Stimulated activated CD8-positive, alpha-beta memory T cell treated with anti-CD3 and anti-CD28 coated beads, Interleukin-4, amount 100 ng/mL, for 1 hour (primary cell): ENCODE results near the gene ATP2A1.

Experiments used
- DNase-seq, 2 donors: peaks; one replicate each; pipeline ENCODE4 v3.0.0-alpha.2; 2020; ENCODE audit warnings: low read depth in 2 of 2, low spot score in 1 of 2

ATP2A1 gene

DNA sequence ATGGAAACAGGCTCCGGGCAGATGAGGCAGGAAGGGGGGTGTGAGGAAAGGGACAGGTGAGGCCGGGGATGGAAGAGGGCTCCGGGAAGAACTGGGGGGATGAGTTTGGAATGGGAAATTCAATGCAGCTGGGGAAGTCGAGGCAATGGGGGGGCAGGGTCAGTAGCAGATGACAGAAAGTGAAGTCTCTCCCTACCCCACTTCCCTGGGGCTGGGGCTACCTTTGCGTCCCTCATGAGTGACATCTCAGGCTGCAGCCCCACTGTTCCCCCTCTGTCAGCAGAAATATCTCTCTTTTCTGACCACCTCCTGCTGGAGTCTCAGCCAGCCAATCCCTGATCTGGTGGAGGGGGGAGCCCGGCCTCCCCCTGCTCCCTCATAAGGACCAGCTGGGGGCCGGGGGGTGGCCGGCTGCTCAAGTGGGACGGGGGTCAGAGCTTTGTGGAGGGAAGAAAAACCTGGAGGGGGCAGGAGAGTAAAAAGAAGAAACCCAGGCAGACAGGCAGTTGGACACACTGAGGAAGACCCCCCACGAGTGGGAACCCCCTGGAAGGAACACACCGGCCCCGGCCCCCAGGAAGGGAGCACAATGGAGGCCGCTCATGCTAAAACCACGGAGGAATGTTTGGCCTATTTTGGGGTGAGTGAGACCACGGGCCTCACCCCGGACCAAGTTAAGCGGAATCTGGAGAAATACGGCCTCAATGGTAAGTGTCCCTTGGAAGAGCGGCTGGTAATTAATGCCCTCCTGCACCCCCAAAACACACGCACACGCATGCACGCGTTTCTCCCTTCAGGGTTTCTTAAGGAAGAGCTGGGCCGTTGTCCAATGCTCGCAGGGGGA is at the start of gene ATP2A1:
TSS of gene ATP2A1 (plus strand) at position 406 of the 844 bp plus-strand sequence. CDS start at position 590, 184 bp downstream.
- no peak for DNase-seq

DNA sequence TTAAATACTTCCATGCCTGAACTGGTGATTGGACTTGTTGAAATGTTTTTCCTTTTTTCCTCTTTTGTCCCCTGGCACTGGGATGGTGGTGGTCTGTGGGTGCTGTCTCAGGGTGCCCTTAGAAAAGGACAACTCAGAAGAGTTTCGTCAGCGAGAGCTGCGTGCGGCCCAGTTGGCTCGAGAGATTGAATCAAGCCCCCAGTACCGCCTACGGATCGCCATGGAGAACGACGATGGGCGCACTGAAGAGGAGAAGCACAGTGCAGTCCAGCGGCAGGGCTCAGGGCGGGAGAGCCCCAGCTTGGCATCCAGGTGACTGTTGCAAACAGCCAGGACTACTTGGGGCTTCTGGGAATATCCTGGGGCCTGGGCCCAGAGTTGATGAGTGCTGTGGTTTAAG is 48.5 kb upstream of the ATP2A1 start:
- no peak for DNase-seq

DNA sequence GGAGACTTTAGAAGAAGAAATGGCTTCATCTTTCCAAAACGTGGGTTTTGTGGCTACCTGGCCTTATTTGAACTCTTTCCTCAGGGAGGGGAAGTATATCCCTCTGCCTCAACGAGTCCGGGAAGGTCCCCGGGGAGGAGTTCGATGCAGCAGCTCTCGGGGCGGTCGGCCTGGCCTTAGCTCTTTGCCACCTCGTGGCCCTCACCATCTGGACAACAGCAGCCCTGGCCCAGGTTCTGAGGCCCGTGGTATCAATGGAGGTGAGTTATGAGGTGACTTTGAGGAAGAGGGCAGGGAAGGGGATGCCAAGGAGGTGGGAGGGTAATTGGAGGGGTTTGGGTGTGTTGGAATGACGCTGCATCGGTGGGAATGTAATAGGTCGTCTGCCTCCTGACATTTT is 47.8 kb upstream of the ATP2A1 start:
- no peak for DNase-seq

DNA sequence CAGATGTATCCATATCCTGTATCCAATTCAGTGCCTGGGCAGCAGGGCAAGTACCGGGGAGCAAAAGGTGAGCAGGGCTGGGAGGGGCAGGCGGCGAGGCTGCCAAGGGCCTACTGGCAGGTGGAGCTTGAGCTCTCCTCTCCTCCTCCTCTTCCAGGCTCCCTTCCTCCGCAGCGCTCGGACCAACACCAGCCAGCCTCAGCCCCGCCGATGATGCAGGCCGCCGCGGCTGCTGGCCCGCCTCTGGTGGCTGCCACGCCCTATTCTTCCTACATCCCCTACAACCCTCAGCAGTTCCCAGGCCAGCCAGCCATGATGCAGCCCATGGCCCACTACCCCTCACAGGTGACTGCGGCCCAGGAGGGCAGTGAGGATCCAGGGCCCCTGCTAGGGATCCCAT is 43.9 kb upstream of the ATP2A1 start:
- DNase-seq = no peak

DNA sequence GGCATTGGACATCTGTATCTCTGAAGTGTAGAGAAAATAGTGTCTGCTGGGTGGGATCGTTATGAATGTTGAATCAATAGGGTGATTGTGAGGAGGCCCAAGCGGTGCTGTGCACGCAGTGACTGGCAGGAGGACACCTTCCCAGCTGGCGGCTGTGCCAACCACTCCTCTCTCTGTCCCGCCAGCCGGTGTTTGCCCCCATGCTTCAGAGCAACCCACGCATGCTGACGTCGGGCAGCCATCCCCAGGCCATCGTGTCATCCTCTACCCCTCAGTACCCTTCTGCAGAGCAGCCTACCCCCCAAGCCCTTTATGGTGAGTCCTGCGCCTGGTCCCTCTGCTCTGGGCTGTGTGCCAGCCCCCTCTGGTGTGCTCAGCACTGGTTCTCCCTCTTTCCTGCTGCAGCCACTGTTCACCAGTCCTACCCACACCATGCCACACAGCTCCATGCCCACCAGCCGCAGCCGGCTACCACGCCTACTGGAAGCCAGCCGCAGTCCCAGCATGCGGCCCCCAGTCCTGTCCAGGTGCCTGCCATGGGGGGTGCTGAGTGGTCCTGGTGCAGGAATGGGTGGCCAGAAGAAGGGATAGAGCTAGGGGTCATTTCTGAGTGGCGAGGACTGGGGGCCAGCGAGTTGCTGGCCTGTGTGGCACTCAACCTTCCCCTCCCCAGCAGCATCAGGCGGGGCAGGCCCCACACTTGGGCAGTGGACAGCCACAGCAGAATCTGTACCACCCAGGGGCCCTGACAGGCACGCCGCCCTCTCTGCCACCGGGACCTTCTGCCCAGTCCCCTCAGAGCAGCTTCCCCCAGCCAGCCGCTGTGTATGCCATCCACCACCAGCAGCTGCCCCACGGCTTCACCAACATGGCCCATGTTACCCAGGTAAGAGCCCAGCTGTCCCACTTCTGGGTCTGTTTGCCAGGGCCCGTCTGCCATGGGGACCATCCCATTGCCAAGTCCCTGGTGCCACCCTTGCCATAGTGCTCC is 43.1 kb upstream of the ATP2A1 start:
- DNase-seq = no peak

DNA sequence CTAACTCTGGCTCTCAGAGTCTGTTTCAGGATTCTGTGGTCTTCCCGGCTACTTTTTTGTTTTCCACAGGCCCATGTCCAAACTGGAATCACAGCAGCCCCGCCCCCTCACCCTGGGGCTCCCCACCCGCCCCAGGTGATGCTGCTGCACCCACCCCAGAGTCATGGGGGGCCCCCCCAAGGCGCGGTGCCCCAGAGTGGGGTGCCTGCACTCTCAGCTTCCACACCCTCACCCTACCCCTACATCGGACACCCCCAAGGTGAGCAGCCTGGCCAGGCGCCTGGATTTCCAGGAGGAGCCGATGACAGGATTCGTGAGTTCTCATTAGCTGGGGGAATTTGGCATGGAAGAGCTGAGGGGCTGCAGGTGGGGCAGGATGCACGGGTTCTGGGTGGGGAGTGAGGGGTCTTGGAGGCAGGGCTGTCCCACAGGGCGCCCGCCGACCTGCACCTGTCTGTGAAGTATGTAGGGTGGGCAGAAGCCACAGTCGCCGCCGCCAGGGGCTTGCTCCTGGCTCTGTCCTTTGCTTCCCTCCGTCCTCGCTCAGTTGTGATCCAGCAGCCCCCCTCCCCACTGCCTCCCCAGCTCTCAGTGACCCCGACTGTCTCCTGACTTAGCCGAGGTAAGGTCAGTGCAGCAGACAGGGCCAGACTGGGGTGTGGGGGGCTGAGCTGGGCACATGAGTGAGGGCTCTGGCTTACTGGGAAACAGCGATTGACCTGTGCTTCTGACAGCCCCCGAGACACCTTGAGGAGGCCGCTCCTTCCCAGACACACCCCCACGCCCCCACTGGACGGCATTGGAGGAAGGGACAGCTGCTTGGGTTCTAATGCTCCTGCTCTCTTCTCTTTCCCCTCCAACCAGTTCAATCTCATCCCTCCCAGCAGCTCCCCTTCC is 42.2 kb upstream of the ATP2A1 start:
- no peak for DNase-seq

DNA sequence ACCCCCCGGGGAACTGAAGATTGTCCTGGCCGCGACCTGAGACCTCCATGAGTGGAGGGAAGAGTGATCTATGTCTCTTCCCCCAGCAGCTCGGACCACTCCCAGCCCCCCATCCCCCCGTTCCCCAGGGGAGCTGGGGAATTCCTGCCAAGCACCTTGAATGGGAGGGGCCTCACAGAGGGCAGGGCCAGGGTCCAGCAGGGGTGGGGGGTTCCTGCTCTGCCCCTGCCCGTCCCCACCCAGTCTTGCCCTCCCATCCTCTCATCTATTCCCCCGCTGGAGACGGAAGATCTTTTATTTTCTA is 41.6 kb upstream of the ATP2A1 start:
- DNase-seq = no peak

DNA sequence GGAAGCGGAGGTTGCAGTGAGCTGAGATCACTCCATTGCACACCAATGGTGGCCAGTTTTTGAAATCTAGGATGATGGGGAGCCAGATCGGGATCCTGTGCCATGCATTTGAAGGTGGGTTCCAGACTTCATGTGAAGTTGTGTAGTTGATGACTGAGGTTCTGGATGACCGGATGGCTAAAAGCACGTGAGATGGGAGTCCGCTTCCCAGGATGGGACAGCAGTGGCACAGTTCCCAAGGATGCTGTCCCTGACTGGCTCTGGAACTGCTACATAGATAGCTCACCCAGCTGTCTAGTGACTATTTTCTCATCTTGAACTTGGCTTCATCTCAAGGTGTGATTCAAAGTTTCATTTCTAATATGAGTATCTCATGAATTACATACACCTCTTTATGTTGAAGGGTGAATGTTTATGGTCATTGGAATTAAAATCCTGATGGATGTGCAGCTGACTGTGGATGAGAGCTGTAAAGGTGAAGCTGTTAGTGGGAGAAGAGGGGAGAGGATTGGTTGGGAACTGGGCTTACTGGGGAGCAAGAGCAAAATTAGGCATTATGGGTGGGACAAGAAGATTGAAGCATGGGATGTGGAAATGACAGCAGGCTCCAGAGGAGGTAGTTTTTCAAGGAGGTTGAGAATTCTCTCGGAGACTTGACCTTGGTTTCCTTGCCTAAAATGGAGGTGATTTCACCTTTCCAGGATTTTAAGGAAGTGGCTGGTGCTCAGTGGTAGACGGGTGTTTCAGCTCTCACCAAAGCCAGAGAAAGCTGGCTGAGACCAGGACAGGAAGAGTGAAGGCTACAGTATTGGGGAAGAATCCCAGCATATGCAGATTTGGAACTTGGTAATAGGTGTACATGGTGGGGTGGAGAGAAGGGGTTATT is 40.4 kb upstream of the ATP2A1 start:
- no peak for DNase-seq

DNA sequence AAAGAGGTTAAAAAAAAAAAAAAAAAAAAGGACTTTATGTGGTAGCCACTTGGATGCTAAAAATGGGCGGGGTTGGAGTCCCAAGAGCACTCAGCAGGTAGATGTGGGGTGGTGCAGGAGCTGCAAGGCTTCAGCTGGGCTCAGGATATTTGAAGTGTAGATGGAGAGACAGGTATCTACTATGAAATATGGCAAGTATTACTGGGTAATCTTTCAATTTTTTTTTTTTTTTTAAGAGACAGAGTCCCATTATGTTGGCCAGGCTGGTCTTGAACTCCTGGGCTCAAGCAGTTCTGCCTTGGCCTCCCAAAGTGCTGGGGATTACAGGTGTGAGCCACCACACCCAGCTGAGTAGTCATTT is 39.8 kb upstream of the ATP2A1 start:
- no peak for DNase-seq

DNA sequence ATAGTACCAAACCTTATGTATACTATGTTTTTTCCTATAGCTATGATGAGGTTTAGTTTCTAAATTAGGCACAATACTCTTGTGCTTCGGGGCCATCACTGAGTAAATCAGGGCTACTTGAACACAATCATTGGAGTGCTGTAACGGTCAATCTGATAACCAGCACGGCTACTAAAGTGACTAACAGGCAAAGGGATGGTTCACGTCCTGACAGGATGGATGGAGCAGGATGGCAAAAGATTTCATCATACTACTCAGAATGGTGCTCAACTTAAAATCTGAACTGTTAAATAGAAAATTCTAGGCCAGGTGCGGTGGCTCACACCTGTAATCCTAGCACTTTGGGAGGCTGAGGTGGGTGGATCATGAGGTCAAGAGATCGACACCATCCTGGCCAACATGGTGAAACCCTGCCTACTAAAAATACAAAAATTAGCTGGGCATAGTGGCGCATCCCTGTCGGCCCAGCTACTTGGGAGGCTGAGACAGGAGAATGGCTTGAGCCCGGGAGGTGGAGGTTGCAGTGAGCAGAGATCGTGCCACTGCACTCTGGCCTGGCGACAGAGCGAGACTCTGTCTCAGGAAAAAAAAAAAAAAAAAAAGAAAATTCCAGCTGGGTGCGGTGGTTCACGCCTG is 39.2 kb upstream of the ATP2A1 start:
- no peak for DNase-seq

DNA sequence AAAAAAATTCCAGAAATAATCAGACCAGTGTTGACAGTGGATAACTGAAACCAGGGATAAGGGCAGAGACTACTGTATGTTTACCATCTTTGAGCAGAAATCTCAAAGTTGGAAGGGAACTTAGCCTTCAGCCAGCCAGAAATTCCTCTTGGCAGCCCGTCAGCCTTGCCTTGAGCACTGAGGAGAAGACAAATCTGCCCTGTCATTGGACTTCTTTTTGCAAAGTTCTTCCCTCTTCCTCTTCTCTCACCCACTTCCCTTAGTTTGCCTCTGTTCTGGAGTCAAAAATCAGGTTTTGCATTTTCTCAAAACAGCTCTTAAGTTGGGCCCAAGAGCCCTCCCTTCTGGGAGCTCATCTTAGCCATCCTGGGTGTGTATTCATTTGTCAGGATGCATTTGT is 38.4 kb upstream of the ATP2A1 start:
- DNase-seq = no peak

DNA sequence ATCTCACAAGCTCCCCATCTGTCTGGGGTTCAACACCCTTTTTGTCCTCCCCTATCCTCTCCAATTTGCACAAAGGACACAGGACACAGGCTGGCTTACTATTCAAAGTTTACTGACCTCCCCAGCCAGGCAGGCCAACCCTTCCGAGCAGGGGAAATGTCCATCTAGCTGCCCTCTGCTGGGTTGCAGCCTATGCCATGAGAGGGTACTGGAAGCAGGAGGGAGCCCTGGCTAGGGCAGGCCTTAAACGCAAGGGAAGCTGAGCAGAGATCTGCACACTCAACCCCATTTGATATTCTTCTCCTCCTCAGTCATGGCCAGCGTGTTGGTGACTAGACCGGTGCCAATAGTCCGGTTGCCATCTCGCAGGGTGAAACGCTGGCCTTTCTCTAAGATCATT is 35.6 kb upstream of the ATP2A1 start:
- DNase-seq = no peak

DNA sequence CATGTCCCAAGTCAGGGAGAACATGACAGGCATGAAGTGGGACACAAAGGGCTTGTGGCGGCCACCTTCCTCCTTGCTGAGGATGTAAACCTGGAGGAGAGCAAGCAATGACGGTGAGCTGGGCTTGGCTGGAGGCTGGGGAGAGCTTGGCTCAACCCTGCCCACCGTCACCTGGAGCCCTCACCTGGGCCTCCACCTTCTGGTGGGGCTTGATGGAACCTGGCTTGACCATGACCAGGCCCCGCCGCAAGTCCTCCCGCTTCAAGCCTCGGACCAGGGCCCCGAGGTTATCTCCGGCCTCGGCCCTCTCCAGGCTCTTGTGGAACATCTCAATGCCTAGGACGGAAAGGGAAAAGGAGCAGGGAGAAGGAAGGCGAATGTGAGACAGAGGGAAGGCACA is 34.5 kb upstream of the ATP2A1 start:
- DNase-seq = no peak

DNA sequence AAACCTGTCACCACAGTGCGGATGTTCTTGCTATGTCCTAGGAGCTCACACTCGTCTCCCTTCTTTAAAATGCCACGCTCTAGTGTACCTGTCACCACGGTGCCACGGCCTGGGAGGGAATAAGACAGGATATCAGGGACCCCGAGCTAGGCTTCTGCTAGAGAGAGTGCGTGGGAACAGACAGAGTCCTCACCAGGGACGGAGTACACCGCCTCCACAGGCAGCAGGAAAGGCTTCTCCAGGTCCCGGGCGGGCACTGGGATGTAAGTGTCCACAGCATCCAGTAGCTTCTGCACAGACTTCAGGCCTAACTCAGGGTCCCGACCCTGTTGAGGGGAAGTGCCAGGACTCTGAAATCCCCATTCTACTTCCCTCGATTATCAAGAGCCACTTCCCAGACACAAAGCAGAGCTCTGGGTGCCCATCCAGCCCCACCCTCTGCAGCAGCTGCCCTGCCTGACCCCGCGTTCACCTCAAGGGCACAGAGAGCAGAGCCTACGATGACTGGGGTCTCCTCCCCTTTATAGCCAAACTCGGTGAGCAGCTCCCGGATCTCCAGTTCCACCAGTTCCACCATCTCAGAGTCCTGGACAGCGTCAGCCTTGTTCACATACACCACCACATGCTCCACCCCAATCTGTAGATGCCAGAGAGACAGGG is 33.9 kb upstream of the ATP2A1 start:
- DNase-seq = no peak

DNA sequence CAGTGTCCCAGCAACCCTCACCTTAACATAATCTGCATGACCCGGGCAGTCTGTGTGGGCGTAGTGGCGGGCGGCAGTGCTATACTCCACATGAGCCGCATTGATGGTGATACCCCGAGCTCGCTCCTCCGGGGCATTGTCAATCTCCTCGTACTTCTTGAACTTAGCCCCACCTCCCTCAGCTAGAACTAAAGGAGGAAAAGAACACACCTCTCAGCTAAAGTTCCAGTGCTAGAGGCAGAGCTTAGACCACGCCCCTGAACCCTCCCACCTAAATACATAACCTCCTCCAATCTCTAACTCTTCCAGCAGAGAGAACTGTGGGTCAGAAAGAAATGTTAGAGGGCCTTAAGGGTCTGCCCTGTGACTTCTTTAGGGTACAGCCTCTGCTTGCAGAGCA is 33.0 kb upstream of the ATP2A1 start:
- no peak for DNase-seq

DNA sequence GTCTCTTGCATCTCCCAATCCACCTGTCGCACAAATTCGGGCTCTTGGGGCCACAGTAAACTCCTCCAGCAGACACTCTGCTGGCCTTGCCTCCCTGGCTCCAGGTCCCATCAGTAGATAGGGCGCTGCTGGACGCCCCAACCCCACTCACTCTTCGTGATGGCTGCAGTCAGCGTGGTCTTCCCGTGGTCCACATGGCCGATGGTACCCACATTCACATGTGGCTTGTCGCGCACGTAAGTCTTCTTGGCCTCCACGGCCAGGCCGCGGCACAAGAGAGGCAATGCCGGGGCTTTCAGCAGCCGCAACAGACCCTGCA is 32.6 kb upstream of the ATP2A1 start:
- no peak for DNase-seq

DNA sequence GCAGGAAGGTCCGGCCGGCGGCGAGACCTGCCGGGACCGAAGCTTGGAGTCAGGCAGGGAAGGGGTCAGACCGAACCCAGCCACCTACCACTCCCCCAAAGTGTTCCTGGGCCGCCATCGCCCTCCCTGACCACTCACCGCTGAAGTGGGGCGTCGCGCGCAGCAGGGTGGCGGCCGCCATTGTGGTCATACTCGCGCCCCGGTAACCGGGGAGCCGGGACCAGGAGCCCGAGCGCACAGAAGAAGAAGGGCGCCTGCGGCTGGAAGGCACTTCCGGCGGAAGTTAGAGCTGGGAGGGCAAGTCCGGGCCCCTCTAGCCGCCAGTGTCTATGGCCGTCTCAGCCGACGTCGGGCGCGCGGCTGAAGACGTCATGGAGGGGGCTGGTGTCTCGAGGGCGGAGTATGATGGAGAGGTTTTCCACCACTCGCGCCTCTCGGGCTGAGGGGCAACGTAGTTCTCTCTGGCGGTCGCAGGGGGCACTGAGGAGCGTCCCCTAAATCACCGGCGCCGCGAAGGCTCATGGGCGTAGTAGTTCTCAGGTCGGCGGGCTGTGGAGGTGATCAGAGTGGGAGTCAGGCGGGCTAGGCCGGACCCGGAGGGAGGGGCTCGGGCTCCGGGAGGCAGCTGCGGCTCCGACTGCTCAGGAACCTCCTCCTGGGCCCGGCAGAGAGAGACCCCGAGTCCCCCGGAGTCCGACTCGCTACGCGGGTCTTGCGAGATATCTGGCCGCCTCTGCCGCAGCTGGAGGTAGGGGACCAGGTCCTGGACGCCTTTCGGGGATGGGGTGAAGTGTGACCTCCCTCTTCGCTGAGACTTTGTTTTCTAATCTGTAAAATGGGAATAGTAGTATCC is 32.0 kb upstream of the ATP2A1 start, which contains the start of gene TUFM:
TSS of gene TUFM (minus strand) at position 269 of the 853 bp plus-strand sequence. CDS start at position 190, 79 bp downstream.
- DNase-seq = peak; percentile 92 to 95

DNA sequence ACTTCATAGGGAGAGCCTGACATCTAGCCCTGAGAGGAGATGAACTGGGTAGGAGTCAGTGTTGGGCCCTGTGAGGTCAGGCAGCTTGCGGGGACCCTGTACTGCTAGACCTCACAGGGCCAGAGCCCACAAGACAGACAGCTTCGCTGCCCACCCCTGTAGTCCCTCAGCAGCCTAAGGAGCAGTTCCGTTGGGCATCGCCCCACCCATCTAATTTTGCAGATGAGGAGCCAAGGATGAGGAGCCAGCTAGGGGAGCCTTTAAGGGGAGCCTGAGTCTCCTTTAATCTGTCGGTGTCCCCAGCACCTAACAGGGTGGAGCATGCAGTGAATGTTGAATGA is 31.4 kb upstream of the ATP2A1 start:
- DNase-seq = no peak

DNA sequence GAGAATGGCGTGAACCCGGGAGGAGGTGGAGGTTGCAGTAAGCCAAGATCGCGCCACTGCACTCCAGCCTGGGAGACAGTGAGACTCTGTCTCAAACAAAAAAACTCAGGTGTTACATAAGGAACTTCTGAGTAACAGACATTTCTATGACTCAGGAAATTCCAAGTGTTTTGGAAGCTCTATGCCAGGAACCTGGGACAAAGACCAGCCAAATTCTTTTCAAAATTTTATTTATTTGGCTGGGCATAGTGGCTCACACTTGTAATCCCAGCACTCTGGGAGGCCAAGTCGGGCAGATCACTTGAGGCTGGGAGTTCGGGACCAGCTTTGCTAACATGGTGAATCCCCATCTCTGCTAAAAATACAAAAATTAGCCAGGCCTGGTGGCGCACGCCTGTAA is 19.9 kb upstream of the ATP2A1 start:
- DNase-seq = no peak
